ENCODE measurements around the gene PRF1. TPM values are rescaled to one million over a fixed set of nuclear protein-coding genes. Genes with fewer than 3 reads are reported as not detected.
"Not testable (repeated sequence)": the region's sequence is repeated elsewhere in the genome, so short reads cannot be mapped to it uniquely, and the experiment has no call there.

Gene PRF1
- total RNA-seq, 1 donor from 2014 or later = 103 TPM

- H3K36me3 Mint-ChIP-seq (ENCODE audit: low read depth); H3K4me3 Mint-ChIP-seq; H3K9me3 Mint-ChIP-seq; H3K27me3 Mint-ChIP-seq (ENCODE audit: insufficient read depth); H3K27ac Mint-ChIP-seq; DNase-seq (ENCODE audit: low spot score); intact Hi-C loops (cut with micrococcal nuclease): not testable (repeated sequence)
- peaks cover 68% of the 10 kb centered on the region for H3K4me1 Mint-ChIP-seq (ENCODE audit: low read depth)
These were observed 11.8 kb upstream of the PRF1 start for GRCh38 chr10:70614364-70614763.

- Mint-ChIP-seq H3K27me3 (ENCODE audit: insufficient read depth) (peaks cover 3% of the 10 kb centered on the region), H3K9me3 (peaks cover 3% of the 10 kb centered on the region), H3K27ac (peak overlapping the region; percentile 18), H3K36me3 (ENCODE audit: low read depth) (peaks cover 3% of the 10 kb centered on the region), H3K4me1 (ENCODE audit: low read depth) (peaks cover 64% of the 10 kb centered on the region), H3K4me3 (no peak overlapping the region)
- no peak for DNase-seq (ENCODE audit: low spot score)
- intact Hi-C loops (cut with micrococcal nuclease) = no loop called here
These were observed 11.4 kb upstream of the PRF1 start for GRCh38 chr10:70613941-70614340.

GRCh38 chr10:70607936-70608335 is 5.4 kb upstream of the PRF1 start:
- no peak for DNase-seq (ENCODE audit: low spot score)
- Mint-ChIP-seq H3K4me3 (no peak overlapping the region), H3K4me1 (ENCODE audit: low read depth) (peaks cover 35% of the 10 kb centered on the region), H3K27ac (no peak overlapping the region), H3K27me3 (ENCODE audit: insufficient read depth) (peaks cover 1% of the 10 kb centered on the region), H3K36me3 (ENCODE audit: low read depth) (peaks cover 3% of the 10 kb centered on the region), H3K9me3 (no peaks in the 10 kb centered on the region)
- intact Hi-C loops (cut with micrococcal nuclease) = no loop called here

- Mint-ChIP-seq H3K36me3 (ENCODE audit: low read depth) (peaks cover 10% of the 10 kb centered on the region), H3K9me3 (no peaks in the 10 kb centered on the region), H3K27ac (no peak overlapping the region), H3K27me3 (ENCODE audit: insufficient read depth) (no peaks in the 10 kb centered on the region), H3K4me3 (no peak overlapping the region), H3K4me1 (ENCODE audit: low read depth) (peaks cover 34% of the 10 kb centered on the region)
- intact Hi-C loops (cut with micrococcal nuclease) = no loop called here
- DNase-seq (ENCODE audit: low spot score) = no peak
These were observed 2.6 kb upstream of the PRF1 start for GRCh38 chr10:70605161-70605560.

GRCh38 chr10:70604106-70604505 is 1.6 kb upstream of the PRF1 start:
- no peak for DNase-seq (ENCODE audit: low spot score)
- Mint-ChIP-seq H3K36me3 (ENCODE audit: low read depth) (peaks cover 17% of the 10 kb centered on the region), H3K4me3 (no peak overlapping the region), H3K4me1 (ENCODE audit: low read depth) (peaks cover 32% of the 10 kb centered on the region), H3K27me3 (ENCODE audit: insufficient read depth) (no peaks in the 10 kb centered on the region), H3K9me3 (no peaks in the 10 kb centered on the region), H3K27ac (no peak overlapping the region)
- intact Hi-C loops (cut with micrococcal nuclease) = no loop called here

- intact Hi-C loops (cut with micrococcal nuclease) = no loop called here
- peaks cover 21% of the 10 kb centered on the region for H3K36me3 Mint-ChIP-seq (ENCODE audit: low read depth)
- H3K27ac Mint-ChIP-seq = peak overlapping the region; percentile 97
- H3K4me3 Mint-ChIP-seq = peak overlapping the region; percentile 95
- no peaks in the 10 kb centered on the region for H3K27me3 Mint-ChIP-seq (ENCODE audit: insufficient read depth)
- H3K4me1 Mint-ChIP-seq (ENCODE audit: low read depth) = peaks cover 32% of the 10 kb centered on the region
- DNase-seq (ENCODE audit: low spot score) = no peak
- no peaks in the 10 kb centered on the region for H3K9me3 Mint-ChIP-seq
These were observed 884 bp upstream of the PRF1 start for GRCh38 chr10:70603449-70603801.

DNA sequence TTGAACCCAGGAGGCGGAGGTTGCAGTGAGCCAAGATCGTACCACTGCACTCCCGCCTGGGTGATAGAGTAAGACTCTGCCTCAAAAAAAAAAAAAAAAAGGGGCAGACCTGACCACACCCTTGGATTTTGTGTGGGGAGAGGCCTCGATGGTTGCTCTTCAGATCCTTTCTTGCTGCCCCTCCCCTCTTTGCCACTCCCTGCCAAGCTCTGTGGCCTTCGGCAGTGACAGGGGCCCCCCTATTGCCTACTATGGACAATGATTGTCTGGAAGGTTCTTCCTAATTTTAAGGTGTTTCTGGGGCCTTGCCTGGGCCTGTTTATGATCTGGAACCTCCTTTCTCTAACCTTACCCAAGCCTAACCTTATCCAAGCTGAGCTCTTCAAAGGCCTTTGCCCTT is 795 bp downstream of the PRF1 start:
- peak overlapping the region; percentile 95 for H3K4me3 Mint-ChIP-seq
- H3K9me3 Mint-ChIP-seq = no peaks in the 10 kb centered on the region
- intact Hi-C loops (cut with micrococcal nuclease) = loop anchor here (1.0 kb wide), 2 partner anchors 17 to 23 kb away; no protein-coding TSS in a partner anchor
- H3K4me1 Mint-ChIP-seq (ENCODE audit: low read depth) = peaks cover 36% of the 10 kb centered on the region
- peak overlapping the region; percentile 97 for H3K27ac Mint-ChIP-seq
- no peak for DNase-seq (ENCODE audit: low spot score)
- H3K36me3 Mint-ChIP-seq (ENCODE audit: low read depth) = peaks cover 32% of the 10 kb centered on the region
- H3K27me3 Mint-ChIP-seq (ENCODE audit: insufficient read depth) = no peaks in the 10 kb centered on the region

GRCh38 chr10:70600512-70601395 is 1.8 kb downstream of the PRF1 start:
- Mint-ChIP-seq H3K27ac (peak overlapping the region; percentile 58), H3K4me1 (ENCODE audit: low read depth) (peaks cover 39% of the 10 kb centered on the region), H3K4me3 (peak overlapping the region; percentile 95), H3K36me3 (ENCODE audit: low read depth) (peaks cover 32% of the 10 kb centered on the region), H3K27me3 (ENCODE audit: insufficient read depth) (no peaks in the 10 kb centered on the region), H3K9me3 (no peaks in the 10 kb centered on the region)
- intact Hi-C loops (cut with micrococcal nuclease) = no loop called here
- DNase-seq (ENCODE audit: low spot score) = no peak

DNA sequence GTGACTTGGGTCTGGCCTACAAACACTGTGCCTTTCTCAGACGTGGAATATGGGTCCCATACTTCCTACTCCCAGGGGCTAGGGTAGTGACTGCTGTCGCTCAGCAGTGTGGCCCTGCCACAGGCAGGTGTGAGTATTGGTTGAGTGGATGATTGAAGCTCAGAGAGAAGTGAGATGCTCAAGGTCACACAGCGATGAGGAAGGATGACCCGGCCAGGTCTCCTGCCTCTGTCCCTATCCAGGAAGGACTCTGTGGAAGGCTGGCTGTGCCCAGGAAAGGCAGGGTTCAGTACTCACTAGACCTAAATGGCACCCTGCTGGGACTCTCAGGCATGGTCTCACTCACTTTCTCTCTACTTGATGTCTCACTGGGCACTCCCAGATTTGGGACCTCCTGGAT is 2.8 kb downstream of the PRF1 start:
- H3K27me3 Mint-ChIP-seq (ENCODE audit: insufficient read depth) = no peaks in the 10 kb centered on the region
- intact Hi-C loops (cut with micrococcal nuclease) = no loop called here
- peaks cover 45% of the 10 kb centered on the region for H3K4me1 Mint-ChIP-seq (ENCODE audit: low read depth)
- H3K9me3 Mint-ChIP-seq = no peaks in the 10 kb centered on the region
- H3K27ac Mint-ChIP-seq = no peak overlapping the region
- DNase-seq (ENCODE audit: low spot score) = no peak
- H3K4me3 Mint-ChIP-seq = peak overlapping the region; percentile 95
- peaks cover 35% of the 10 kb centered on the region for H3K36me3 Mint-ChIP-seq (ENCODE audit: low read depth)

- Mint-ChIP-seq H3K36me3 (ENCODE audit: low read depth) (peaks cover 36% of the 10 kb centered on the region), H3K27ac (no peak overlapping the region), H3K4me1 (ENCODE audit: low read depth) (peaks cover 46% of the 10 kb centered on the region), H3K27me3 (ENCODE audit: insufficient read depth) (no peaks in the 10 kb centered on the region), H3K9me3 (no peaks in the 10 kb centered on the region), H3K4me3 (no peak overlapping the region)
- intact Hi-C loops (cut with micrococcal nuclease) = no loop called here
- no peak for DNase-seq (ENCODE audit: low spot score)
These were observed 3.2 kb downstream of the PRF1 start for GRCh38 chr10:70599319-70599718.

GRCh38 chr10:70598857-70599295 is 3.7 kb downstream of the PRF1 start:
- peaks cover 36% of the 10 kb centered on the region for H3K36me3 Mint-ChIP-seq (ENCODE audit: low read depth)
- H3K27me3 Mint-ChIP-seq (ENCODE audit: insufficient read depth) = no peaks in the 10 kb centered on the region
- H3K27ac Mint-ChIP-seq = no peak overlapping the region
- peaks cover 43% of the 10 kb centered on the region for H3K4me1 Mint-ChIP-seq (ENCODE audit: low read depth)
- intact Hi-C loops (cut with micrococcal nuclease) = no loop called here
- peak overlapping the region; percentile 37 for H3K4me3 Mint-ChIP-seq
- no peaks in the 10 kb centered on the region for H3K9me3 Mint-ChIP-seq
- DNase-seq (ENCODE audit: low spot score) = no peak

DNA sequence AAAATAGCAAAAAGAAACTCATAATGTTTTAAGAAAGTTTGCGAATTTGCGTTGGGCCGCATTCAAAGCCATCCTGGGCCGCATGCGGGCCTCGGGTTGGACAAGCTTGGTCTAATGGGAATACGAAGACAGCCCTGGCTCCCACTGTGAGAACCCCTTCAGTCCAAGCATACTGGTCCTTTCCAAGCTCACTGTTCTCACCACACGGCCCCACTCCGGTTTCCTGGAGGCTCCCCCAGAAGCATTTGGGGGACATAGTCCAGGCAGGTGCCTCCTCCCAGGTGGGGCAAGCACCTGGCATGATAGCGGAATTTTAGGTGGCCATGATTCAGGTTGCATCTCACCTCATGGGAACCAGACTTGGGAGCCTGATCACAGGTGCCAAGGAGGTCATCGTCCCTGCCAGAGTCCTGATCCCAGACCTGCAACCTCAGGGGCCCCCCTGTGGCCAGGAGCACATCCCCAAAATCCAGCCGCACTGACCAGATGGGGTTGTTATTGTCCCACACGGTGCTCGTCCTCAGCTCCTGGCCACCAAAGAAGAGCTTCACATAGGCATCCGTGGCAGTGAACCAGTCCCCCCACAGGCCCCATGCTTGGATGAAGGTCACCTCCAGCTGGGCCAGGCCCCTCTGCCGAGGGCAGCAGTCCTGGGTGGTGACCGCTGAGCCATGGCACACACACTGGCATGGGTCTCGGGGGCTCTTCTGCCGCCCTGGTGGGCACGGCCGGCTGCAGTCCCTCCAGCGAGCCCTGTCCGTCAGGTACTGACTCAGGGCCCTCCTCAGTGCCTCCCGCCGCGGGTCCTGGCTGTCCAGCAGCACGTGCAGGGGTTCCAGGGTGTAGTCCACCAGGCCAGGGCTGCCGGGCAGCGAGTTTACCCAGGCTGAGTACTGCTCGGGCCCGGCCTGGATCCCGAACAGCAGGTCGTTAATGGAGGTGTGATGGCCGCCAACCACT is 4.4 kb downstream of the PRF1 start:
- Mint-ChIP-seq H3K4me3 (no peak overlapping the region), H3K27me3 (ENCODE audit: insufficient read depth) (no peaks in the 10 kb centered on the region), H3K4me1 (ENCODE audit: low read depth) (peaks cover 36% of the 10 kb centered on the region), H3K36me3 (ENCODE audit: low read depth) (peaks cover 36% of the 10 kb centered on the region), H3K9me3 (no peaks in the 10 kb centered on the region), H3K27ac (no peak overlapping the region)
- intact Hi-C loops (cut with micrococcal nuclease) = no loop called here
- no peak for DNase-seq (ENCODE audit: low spot score)

Data from activated T-helper 1 cell treated with anti-CD3 and anti-CD28 coated beads, Interleukin-12 subunit alpha, Interleukin-12 subunit beta, Interleukin-2, Interleukin-4 antibody, amounts not matched to agents 30 ng/mL and 10 ng/mL and 1 ng/mL, durations not matched to agents 14 hours and 24 hours and 36 hours (primary cell).